Measurements from ENCODE around the gene COL9A3.

Gene COL9A3

DNA sequence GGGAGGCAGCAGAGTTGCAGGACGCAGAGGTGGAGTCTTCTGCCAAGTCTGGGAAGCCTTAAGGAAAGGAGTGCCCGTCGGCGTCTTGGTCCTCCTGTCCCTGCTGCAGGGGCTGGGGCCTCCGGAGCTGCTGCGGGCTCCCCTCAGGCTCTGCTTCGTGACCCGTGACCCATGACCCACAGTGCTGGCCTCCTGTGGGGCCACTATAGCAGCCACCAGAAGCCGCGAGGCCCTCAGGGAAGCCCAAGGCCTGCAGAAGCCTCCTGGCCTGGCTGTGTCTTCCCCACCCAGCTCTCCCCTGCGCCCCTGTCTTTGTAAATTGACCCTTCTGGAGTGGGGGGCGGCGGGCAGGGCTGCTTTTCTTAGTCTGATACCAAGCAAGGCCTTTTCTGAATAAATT, 3.3 kb upstream of the COL9A3 start:
- DNase-seq, result no peak

DNA sequence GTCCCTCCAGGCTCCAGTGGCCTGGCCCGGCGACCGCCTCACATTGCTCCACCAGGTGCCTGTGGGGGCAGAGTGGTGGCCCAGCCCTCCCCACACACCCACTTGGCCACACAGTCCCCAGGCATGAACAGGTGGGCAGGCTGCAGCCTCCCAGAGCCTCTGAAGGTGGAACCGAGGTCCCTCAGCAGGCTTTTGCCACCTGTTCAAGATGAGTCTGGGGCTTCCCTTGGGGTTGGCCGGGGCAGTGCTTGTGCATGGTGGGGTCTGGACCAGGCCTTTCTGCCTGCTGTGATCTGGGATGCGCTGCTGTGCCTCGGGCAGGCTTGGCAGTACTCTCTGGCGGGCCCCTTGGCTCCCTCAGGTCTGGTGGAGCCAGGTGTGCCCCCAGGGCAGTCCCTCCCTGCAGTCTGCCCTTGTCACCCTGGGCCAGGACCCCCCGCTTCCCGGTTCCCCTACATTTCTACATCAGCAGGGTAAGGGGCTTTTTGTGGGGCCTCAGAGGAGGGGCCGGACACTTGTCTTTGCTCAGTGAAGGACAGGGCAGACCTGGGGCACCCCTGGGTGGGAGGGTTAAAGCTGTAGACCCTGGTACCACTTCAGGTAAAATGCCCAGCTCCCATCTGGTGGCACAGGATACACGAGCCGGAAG, 2.7 kb upstream of the COL9A3 start:
- no peak for DNase-seq

DNA sequence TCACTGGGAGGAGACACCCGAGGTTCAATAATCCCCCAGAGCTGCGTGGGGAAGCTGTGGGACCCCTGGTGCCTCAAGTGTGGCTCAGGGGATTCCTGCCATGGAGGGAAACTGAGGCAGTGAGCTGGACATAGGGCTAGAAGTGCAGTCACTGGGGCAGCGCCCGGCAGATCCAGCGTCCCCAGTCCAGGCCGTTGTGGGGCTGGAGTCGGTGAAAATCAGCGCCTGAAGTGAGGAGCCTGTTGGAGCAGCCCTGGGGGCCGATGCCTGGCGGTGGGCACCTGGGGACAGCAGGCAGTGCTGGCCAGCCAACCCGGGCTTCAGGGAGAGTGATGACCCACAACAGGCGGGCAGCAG, 2.2 kb upstream of the COL9A3 start:
- DNase-seq, result no peak

DNA sequence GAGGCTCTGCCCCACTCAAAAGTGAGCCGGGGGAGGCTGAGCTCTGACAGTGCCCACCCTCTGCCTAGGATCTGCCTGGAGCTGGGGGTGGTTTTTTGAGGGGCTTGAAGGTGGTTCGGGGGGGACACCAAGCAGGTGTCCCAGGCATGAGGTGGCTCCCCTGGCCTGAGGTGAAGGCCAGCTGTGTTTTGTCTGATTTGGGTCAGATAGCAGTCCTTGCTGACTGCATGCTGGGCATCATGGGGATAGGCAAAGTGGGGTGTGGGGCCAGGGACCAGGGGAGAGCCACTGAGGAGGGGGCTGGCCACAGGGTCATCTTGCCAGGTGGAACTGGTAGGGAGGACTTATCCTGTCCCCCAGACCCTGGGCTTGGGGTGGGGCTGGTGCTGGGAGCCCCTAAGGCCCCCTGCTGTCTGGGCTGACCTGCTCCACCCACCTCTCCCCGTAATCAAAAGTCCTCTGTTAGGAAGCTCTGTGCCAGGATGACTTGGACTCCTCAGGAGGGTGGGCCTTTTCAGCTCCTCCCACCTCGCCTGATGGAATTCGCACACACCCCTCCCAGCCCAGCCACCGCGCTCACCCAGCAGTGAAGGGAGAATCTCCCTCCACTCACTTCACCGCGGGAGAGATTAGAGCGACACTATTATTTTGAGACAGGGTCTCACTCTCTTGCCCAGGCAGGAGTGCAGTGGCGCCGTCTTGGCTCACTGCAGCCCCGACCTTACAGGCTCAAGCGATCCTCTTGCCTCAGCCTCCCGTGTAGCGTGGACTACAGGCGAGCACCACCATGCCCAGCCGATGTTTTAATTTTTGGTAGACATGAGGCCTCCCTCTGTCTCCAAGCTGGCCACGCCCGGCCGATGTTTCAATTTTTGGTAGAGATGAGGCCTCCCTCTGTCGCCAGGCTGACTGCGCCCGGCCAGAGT, 1.5 kb upstream of the COL9A3 start:
- no peak for DNase-seq

DNA sequence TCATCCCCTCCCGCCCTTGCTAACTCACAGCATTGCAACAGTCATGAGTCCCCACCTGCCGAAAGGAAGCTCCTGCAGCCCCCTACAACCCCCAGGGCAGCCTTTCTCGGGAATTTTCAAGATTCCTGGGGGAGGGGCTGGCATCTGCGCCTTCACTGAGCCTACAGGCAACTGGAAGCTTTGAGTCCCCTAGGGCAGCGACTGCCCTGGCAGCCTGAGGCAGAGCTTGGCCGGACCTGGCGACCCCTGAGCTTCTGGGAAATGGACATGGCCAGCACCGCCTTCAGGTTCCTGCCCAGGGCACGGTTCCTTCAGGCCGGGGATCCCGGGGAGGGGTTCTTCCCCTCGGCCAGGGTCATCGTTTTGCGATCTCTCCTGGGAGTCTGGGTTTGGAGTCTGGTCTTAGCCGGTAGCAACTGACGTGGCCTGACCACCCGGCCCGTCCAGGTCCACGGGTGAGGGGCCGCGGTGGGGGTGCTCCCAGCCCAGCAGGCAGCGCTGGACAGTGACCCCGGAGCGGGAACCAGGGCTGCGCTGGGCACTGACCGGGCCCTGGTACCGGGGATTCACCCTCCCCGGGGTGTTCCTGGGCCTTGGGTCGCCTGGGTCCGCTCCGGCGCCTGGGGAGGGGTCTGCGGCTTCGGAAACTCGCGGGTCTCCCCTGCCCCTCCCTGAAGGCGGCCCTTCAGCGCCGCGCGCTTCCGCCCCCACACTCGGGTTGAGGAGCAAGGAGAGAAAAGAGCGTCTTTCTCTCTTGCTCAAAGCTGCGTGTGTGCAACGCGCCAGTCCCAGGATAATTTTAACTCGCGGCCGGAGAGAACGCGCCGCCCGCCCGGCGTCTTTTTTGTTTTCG, 593 bp upstream of the COL9A3 start:
- no peak for DNase-seq

DNA sequence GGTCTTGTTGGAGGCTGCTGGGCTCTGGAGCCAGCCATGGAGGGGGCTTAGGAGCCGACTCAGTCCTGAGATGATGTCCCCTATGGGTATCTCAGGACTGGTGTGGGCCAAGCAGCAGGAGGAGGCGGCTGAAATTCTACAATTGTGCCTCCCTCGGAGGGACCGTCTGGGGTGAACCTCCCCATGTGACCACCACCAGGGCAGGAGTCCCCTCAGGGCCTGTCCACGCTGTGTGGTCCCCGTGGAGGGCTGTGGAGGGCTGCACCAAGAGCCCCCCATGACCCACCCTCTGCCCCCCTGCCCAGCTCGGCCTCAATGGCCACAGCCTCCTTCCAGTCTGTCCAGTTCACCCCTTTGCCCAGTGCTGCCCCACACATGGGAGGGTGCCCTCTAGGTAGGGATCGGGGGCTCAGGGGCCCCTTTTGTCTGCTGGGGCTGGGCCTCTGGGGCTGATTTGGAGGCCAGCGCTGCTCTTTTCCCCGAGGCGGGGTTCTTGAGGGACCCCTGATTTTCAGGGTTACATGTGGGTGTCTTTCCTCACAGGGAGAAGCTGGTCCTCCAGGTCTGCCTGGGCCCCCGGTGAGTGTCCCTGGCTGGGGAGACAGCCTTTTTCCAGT, 1.2 kb downstream of the COL9A3 start:
- DNase-seq, result no peak

DNA sequence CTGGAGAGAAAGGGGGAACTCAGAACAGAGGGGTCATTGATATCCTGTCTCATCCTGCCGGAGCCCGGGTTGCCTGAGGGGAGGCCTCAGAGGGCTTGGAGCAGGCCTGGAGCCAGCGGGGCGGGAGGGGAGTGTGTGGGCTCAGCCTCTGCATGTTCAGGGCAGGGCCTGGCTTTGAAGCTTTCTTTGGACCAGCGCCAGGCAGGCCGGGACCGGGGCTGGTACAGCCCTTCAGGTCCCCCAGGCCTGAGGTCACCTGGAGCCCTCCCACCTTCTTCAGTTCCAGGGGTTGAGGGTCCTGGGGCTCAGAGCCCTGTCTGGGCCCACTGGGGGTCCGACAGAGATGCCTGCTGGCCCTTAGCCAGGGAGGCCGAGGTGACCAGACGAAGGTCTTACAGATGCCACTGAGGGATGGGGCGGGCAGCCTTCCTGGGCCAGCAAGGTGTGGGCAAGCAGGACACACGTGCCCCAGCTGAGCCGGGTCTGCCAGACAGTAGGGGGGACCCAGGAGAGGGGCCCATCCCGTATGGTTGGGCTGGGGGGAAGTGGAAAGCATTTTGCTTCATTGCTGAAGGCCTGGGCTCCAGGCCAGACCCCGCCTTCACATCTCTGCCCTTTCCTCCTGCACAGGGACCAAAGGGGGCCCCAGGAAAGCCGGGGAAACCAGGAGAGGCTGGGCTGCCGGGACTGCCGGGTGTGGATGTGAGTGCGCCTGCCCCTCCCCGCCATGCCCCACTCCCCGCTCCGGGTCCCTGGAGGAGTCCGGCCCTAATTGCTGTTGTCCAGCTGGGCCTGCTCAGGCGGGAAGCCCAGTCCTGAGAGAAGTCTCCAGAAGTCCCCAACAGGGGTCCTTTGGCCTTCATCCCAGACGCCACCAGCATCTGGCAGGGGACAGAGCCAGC, 2.0 kb downstream of the COL9A3 start:
- DNase-seq, result no peak

DNA sequence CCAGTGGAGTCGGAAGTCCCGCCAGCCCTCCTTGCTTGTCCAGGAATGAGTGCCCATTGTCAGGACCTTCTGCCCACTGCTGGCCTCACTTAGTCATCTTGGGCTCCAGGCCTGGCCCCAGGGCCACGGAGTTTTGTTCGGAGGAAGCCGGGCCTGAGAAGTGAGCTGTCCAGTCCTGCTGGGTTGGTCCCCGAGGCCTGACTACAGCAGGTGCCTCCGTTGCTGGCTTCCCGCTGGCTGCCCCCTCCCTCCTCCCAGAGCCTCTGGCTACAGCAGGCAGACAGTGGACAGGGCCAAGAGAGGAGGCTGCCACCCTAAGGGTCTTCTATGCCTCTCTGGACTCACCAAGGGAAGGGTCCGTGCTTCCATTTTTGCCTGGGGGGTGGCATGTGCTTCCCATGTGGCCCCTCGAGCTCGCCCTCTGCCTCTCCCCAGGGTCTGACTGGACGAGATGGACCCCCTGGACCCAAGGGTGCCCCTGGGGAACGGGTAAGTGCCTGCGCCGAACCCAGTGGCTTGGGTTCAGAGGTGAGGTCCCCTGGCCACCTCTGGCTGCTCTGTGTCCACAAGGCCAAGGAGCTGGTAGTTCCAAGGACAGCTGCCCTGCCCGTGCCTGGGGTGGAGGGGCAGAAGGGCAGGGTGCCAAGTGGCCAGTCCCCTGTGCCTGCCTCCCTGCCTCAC, 2.8 kb downstream of the COL9A3 start:
- no peak for DNase-seq

DNA sequence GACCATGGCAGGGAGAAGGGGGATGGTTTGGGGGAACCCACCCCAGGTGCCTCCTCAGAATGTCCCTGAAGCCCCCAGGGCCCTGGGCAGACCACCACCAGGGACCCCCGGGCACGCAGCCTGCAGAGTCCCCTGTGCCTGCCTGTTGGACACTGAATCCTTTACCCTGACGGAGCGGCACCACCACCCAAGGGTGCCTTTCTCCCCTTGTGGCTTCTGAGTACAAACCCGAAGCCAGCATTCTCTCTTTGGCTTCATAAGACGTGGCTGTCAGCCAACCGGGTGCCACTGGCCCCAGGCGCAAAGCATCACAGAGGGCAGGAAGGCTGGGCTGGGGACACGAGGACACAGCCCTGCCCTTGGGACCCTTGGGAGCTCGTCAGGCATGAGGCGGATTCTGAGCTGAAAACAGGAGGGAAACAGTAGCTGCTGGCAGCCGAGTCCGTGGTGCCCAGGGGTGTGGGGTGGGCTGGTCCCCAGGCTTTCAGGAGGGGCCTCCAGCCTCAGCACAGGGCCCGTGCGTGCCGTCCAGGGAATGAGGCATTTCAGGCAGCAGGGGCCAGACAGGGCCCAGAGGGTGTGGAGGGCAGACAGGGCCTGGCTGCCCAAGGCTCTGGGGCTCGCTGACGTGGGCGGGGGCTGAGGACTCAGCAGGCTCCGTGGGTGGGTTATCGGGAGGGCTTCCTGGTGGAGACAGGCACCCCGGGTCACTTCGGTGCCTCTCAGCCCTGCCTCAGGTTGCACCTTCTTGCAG, 3.5 kb downstream of the COL9A3 start:
- DNase-seq, result no peak

DNA sequence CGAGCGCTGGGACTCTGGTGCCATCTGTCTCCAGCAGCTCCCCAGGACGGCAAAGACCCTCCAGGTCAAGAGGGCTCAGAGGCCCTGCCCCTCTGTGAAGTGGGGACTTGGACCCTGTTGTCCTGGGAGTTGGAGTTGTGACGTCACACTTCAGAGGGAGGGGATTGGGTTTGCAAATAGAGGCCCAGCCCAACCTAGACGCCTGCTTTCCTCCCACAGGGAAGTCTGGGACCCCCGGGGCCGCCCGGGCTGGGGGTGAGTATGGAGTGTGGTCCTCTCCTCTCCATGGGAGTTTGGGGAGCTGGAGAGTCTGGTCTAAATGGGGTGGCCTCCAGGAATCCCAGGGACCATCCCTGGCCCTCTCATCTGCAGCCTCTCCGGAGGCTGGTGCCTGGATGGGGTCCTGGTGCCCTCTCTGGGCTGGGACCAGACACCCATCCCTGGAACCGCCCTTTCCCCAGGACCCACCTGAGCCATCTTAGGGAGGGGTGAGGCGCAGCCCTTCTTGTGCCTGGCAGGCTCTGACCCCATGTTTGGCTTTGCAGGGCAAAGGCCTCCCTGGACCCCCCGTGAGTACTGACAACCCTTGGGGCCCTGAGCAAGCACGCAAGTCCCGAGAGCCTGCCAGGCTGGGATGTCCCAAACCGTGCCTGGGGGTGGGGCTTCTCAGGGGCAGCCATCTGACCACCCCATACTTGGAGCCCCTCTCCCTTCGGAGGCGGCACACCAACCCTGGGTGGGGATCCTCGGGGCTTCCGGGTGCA, 4.3 kb downstream of the COL9A3 start:
- no peak for DNase-seq

DNA sequence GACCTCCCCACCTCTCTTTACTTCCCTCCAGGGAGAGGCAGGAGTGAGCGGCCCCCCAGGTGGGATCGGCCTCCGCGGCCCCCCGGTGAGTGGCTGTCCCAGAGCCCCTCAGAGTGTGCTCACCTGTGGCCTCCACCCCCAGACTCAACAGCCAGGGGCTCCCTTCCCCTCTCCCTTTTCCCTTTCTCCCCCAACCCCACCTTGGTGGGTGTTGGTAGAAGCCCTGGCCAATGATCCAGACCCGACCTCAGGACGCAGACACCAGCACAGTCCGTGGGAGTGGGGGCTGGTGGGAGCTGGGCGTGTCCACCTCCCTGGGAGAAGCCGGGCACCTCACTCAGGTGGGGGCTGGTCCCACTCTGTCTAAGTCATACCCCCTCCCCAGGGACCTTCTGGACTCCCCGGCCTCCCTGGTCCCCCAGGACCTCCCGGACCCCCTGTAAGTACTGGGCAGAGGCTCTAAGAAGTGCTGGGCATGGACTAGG, 4.9 kb downstream of the COL9A3 start:
- DNase-seq, result no peak

DNA sequence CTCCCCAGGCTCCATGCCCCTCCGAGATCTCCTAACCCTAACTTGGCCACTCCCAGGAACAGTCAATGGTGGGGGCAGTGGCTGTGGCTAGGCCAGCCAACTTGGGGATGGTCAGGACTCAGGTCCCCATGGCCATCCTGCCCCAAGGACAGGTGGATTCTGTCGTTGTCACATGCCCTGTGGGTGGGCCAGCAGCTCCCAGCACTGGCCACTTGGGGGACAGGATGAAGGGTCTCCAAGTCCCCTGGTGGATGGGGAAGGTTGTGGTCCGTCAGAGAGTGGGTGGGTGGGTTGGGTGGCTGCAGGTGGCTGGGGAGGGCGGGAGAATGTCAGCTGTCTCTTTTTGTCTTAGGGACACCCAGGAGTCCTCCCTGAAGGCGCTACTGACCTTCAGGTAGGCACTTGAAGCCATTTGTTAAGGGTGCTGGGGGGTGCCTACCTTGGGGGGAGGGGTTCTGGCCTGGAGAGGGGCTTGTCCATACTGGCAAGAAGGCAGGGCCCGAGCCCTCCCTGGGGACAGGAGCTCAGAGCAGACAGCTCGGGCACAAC, 5.5 kb downstream of the COL9A3 start:
- DNase-seq, result no peak

DNA sequence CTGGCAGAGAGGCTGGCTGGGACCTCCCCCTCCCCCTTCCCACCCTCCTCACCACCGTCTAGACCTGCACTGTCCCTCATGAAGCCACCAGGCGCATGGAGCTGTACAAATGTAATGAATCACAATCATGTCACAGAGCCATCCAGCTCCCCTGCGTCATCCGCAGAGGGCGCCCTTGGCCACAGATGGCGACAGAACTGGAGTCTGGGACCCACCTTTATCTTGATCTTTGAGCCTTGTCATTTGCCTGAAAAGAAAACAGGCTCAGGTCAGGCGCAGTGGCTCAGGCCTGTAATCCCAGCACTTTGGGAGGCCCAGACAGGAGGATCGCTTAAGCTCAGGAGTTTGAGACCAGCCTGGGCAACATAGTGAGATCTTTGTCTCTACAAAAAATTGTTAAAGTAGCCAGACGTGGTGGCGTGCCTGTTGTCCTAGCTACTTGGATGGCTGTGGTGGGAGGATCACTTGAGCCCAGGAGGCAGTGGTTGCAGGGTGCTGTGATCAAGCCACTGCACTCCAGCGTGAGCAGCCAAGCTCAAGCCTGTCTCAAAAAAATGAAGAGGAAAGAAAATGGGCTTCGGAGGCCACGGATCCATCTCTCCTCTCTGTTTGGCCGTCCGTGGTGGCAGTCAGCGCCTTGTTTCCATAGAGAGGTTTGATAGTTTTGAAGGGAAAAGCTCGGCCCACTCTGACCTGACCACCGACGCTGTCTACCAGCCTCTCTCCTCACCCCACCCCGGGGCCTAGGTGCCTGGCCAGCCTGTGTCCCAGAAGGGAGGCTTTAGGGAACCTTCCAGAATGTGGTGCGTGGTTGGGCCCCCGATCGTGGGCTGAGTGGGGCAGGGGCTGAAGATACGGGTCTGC, 6.2 kb downstream of the COL9A3 start:
- peak; percentile 66 for DNase-seq

DNA sequence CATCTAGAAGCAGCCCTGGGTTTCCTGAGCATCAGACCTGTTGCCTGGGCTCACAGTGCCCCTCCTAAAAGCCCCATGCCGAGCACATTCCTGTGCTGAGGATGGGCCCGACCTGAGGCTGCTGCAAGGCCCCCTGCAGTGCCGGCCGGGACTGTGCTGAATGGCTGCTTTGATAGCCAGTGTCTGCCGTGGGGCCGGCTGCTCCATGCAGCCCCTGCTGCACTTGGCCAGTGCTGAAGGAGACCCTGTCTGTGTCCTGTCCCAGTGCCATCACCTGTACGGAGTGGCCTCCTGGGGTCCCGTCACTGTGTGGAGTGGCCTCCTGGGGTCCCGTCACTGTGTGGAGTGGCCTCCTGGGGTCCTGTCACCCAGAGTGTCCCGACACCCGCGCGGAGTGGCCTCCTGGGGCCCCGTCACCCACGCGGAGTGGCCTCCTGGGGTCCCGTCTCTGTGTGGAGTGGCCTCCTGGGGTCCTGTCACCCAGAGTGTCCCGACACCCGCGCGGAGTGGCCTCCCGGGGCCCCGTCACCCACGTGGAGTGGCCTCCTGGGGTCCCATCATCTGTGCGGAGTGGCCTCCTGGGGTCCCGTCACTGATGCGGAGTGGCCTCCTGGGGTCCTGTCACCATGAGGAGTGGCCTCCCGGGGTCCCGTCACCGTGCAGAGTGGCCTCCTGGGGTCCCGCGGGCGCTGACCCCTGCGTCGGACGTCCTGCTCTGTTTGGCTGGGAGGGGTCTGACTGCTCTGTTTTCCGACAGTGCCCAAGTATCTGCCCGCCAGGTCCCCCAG, 7.0 kb downstream of the COL9A3 start:
- DNase-seq, result no peak

DNA sequence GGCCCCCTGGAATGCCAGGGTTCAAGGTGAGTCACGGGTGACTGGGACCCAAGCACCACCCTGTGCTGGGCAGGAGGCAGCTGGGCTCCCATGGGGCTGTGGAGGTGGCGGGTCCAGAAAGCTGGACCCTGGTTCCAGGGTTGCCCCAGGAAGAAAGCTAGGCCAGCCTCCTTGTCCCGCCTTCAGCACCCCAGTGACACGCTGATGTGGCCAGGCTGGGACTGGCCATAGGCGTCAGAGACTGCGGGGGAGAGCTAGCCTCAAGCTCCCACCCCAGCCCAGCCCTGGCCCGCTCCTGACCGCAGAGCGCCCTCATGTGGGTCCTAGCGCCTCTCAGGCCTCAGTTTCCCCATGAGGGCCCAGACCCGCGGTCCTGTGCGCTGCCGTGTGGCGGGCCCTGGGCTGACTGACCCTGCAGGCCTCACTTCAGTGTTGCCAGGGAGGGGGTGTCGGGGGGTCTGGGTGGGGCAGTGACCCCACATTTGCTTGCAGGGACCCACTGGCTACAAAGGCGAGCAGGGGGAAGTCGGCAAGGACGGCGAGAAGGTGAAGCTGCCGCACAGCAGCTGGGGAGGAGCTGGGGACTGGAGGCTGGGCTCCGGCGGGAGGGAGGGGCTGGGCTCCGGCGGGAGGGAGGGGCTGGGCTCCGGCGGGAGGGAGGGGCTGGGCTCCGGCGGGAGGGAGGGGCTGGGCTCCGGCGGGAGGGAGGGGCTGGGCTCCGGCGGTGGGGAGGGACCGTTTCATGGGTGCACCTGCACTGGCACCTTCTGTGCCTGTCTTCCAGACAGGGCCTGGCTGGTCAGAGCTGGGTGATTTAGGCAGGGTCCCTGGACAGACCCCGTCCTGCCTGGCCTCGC, 7.9 kb downstream of the COL9A3 start:
- DNase-seq, result peak; percentile 34

DNA sequence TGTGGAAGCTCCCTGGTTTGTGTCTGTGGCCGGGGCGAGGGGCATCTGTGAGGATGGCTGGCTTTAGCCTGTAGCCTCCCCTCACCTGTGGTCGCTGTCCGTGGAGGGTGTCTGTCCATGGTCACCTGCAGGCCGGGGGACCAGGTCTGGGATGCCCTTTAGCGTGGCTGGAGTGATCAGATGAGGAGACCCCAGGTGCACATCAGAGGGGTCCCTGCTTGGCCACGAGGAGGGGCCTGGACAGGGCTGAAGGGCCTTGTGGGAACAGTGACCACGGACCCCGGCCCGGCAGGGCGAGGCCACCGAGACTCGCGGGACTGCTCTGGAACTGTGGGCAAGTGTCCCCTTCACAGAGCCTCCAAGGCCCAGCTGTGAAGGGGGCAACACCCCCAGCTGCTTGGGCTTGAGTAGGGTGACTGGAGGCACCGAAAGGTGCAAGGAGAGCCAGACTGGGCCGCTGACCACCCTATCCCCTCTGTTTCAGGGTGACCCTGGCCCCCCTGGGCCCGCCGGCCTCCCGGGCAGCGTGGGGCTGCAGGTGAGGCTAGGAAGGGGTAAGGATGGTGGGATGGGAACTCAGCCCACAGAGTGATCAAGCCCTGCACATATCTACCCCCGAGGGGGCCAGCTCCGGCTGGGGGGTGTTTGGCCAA, 8.6 kb downstream of the COL9A3 start:
- no peak for DNase-seq

Data from inflammatory macrophage treated with lipopolysaccharide for 4 hours (primary cell).